ENCODE data around the gene CGB8. TPM values are rescaled to one million over a fixed set of nuclear protein-coding genes. Genes with fewer than 3 reads are reported as not detected.

Gene CGB8
- total RNA-seq, 1 experiment from 2014 or later, result 0.34 TPM

- TF ChIP-seq SIN3A (IDR thresholded peaks at IDR 0.05; ENCODE audit: low read depth), result no peak
- no peak for TF ChIP-seq CEBPB (IDR thresholded peaks at IDR 0.05; ENCODE audit: low read depth)
- TF ChIP-seq TCF7L2 (IDR thresholded peaks at IDR 0.05; ENCODE audit: borderline replicate concordance, extremely low read depth, insufficient read depth, insufficient read length), result no peak
- no peak for TF ChIP-seq RAD21 (IDR thresholded peaks at IDR 0.05; ENCODE audit: low read depth)
Measured at GRCh38 chr19:49064029-49064629, 15.2 kb upstream of the CGB8 start (continued).

- Histone ChIP-seq H3K36me3 (ENCODE audit: control insufficient read depth in 1 of 2, insufficient read depth in 2 of 2, low read length in 2 of 2) (no peaks in the 10 kb centered on the region), H3K4me1 (ENCODE audit: control insufficient read depth in 1 of 2, insufficient read depth in 2 of 2, low read length in 2 of 2) (peaks cover 36 to 88% of the 10 kb centered on the region in 2 experiments), H3K4me3 (replicated peaks in 1 of 2; ENCODE audit: low read depth in 1 of 2, low read length in 2 of 2) (no peak overlapping the region), H3K27ac (ENCODE audit: low read depth, low read length) (no peak overlapping the region), H3K79me2 (ENCODE audit: insufficient read depth, low read length) (no peaks in the 10 kb centered on the region; the same call in 1 of the 2 replicates), H4K20me1 (ENCODE audit: insufficient read depth) (no peaks in the 10 kb centered on the region), H3K9me2 (ENCODE audit: insufficient read depth) (no peaks in the 10 kb centered on the region), H2AFZ (ENCODE audit: low read depth, low read length, poor library complexity, severe bottlenecking) (no peak overlapping the region), H3K4me2 (ENCODE audit: low read length) (no peak overlapping the region), H3K27me3 (ENCODE audit: insufficient read depth, low read length) (no peaks in the 10 kb centered on the region), H3K9ac (ENCODE audit: low read length) (no peak overlapping the region), H3K9me3 (ENCODE audit: control insufficient read depth in 1 of 2, insufficient read depth in 1 of 2, low read depth in 1 of 2, low read length in 2 of 2) (no peaks in the 10 kb centered on the region)
- ChIA-PET RAD21 (ENCODE audit: low non-redundant PET in 1 of 2, low total read pairs in 2 of 2, uncharacterized antibody in 2 of 2, unreplicated experiment in 2 of 2) (no interaction called here), POLR2A (no interaction called here), CTCF (interaction anchor here (1.5 kb wide), 1 partner anchor 13 kb away, joined by 6 read pairs; no protein-coding TSS in a partner anchor)
- no peak for ATAC-seq
- BruUV-seq (replicated peaks), result no TSS peak
- DNase-seq (ENCODE audit: low read depth, low spot score), result no peak
- no peak for TF ChIP-seq ELF1 (IDR thresholded peaks at IDR 0.05; ENCODE audit: borderline replicate concordance, low read depth)
- TF ChIP-seq CBX3 (IDR thresholded peaks at IDR 0.05; ENCODE audit: low read depth), result no peak
- TF ChIP-seq ATF3 (IDR thresholded peaks at IDR 0.05), result no peak
- TF ChIP-seq ZFX (IDR thresholded peaks at IDR 0.05), result no peak
- TF ChIP-seq ZNF274 (IDR thresholded peaks at IDR 0.05; ENCODE audit: low read depth, low read length), result no peak
- no peak for TF ChIP-seq EZH2 (IDR thresholded peaks at IDR 0.05)
- TF ChIP-seq TCF7L2 (IDR thresholded peaks at IDR 0.05; ENCODE audit: borderline replicate concordance, extremely low read depth, insufficient read depth, insufficient read length), result no peak
- TF ChIP-seq RAD21 (IDR thresholded peaks at IDR 0.05; ENCODE audit: low read depth), result no peak
- no peak for TF ChIP-seq SRF (IDR thresholded peaks at IDR 0.05; ENCODE audit: low read depth)
- intact Hi-C loops (cut with micrococcal nuclease), result no loop called here
Measured at GRCh38 chr19:49061445-49061844, 12.5 kb upstream of the CGB8 start.
